Endothelial cell of umbilical vein (primary cell): ENCODE measurements around the gene FAM193A. TPM values are rescaled to one million over a fixed set of nuclear protein-coding genes. Genes with fewer than 3 reads are reported as not detected.

ENCODE experiments used
- BruUV-seq: library from RNA; stranded (reverse); fragments of 400-500 nt; replicated peaks from 2 replicates; lab custom pipeline; 2021; lab: Mats Ljungman, UMichigan
- CTCF ChIA-PET: fragments of 300-600, 350-600 bp; sonication (Branson Sonifier 250); formaldehyde crosslinking; loops from one replicate; lab custom pipeline; 2021; ENCODE audit warnings: antibody characterized with exemption, inconsistent platforms; lab: Charles Lee
- POLR2A ChIA-PET: fragments of 300-600, 350-600 bp; sonication (Branson Sonifier 250); formaldehyde crosslinking; loops from one replicate; lab custom pipeline; 2021; ENCODE audit warnings: antibody characterized with exemption, inconsistent platforms; lab: Charles Lee
- DNase-seq: peaks from one replicate; pipeline ENCODE4 v3.0.0-alpha.2; 2011; ENCODE audit warnings: low read depth, low spot score
- FAIRE-seq: peaks from 2 replicates; lab custom pipeline; 2011; peaks lifted over from hg19 to GRCh38; lab: Jason Lieb, UNC
- H2AFZ ChIP-seq: 2 replicates; pipeline ENCODE4 v1.6.0; 2012; ENCODE audit warnings: low read depth, low read length, control low read depth, inconsistent platforms
- H3K27ac ChIP-seq: 2 replicates; pipeline ENCODE4 v1.5.1; 2011; ENCODE audit warnings: low read depth, mild to moderate bottlenecking, control low read depth, low read length, moderate library complexity; ENCODE audit not compliant: insufficient read depth
- H3K27me3 ChIP-seq, 2 experiments: 2 replicates each; pipeline versions ENCODE4 v1.6.0 to v1.6.1; 2011; ENCODE audit warnings: low read length in 2 of 2, mixed read lengths in 1 of 2; ENCODE audit not compliant: control insufficient read depth in 2 of 2, insufficient read depth in 2 of 2
- H3K36me3 ChIP-seq, 2 experiments: 2 replicates in 1 of 2; 3 replicates in 1 of 2; pipeline ENCODE4 v1.5.1; 2011; ENCODE audit warnings: low read length in 2 of 2, mild to moderate bottlenecking in 1 of 2, moderate library complexity in 1 of 2; ENCODE audit not compliant: control insufficient read depth in 2 of 2, insufficient read depth in 2 of 2; ENCODE audit errors: extremely low read depth in 1 of 2
- H3K4me1 ChIP-seq: 3 replicates; pipeline ENCODE4 v1.5.1; 2011; ENCODE audit warnings: mild to moderate bottlenecking, low read length; ENCODE audit not compliant: control insufficient read depth, insufficient read depth; ENCODE audit errors: extremely low read depth
- H3K4me2 ChIP-seq: 2 replicates; pipeline ENCODE4 v1.6.1; 2011; ENCODE audit warnings: low read length, control low read depth, mixed read lengths; ENCODE audit not compliant: insufficient read depth
- H3K4me3 ChIP-seq, 3 experiments: fragments of 200-600 bp in 1 of 3; sonication (generic), shearing (Covaris generic) in 1 of 3; replicated peaks in 1 of 3; 2 replicates each; pipeline ENCODE4 v1.5.1; 2011 to 2016; ENCODE audit warnings: control low read depth in 3 of 3, low read length in 3 of 3, mild to moderate bottlenecking in 2 of 3, inconsistent platforms in 1 of 3, low read depth in 1 of 3, moderate library complexity in 1 of 3; ENCODE audit not compliant: insufficient read depth in 1 of 3
- H3K79me2 ChIP-seq: 2 replicates; pipeline ENCODE4 v1.6.0; 2012; ENCODE audit warnings: low read length, inconsistent platforms; ENCODE audit not compliant: control insufficient read depth, insufficient read depth
- H3K9ac ChIP-seq: replicated peaks from 2 replicates; pipeline ENCODE3; 2011; ENCODE audit warnings: low read length, control low read depth; ENCODE audit not compliant: insufficient read depth; ENCODE audit errors: extremely low read depth
- H3K9me1 ChIP-seq: replicated peaks from 3 replicates; pipeline ENCODE4 v1.6.0; 2011; ENCODE audit warnings: mild to moderate bottlenecking, low read length; ENCODE audit not compliant: control insufficient read depth, insufficient read depth; ENCODE audit errors: extremely low read depth
- H3K9me3 ChIP-seq: replicated peaks from 2 replicates; pipeline ENCODE4 v1.5.1; 2012; ENCODE audit warnings: low read length, inconsistent platforms; ENCODE audit not compliant: control insufficient read depth, insufficient read depth
- H4K20me1 ChIP-seq: replicated peaks from 2 replicates; pipeline ENCODE3; 2011; ENCODE audit warnings: mild to moderate bottlenecking, low read length; ENCODE audit not compliant: control insufficient read depth, insufficient read depth; ENCODE audit errors: extremely low read depth
- CTCF ChIP-seq, 2 donors: IDR thresholded peaks; 1 replicate in 1 of 2; 2 replicates in 1 of 2; pipeline ENCODE4 v1.5.1; 2011; ENCODE audit warnings: low read length in 2 of 2, mild to moderate bottlenecking in 2 of 2, moderate library complexity in 2 of 2, control low read depth in 1 of 2, inconsistent platforms in 1 of 2, low read depth in 1 of 2; ENCODE audit not compliant: insufficient read depth in 1 of 2; ENCODE audit errors: extremely low read depth in 1 of 2
- EZH2 ChIP-seq: IDR thresholded peaks from 2 replicates; pipeline ENCODE4 v1.6.1; 2012; ENCODE audit warnings: borderline replicate concordance, low read depth, mild to moderate bottlenecking, moderate library complexity, low read length, inconsistent platforms; ENCODE audit not compliant: severe bottlenecking
- FOS ChIP-seq: IDR thresholded peaks from 2 replicates; pipeline ENCODE4 v1.6.1; 2011; ENCODE audit warnings: mild to moderate bottlenecking, low read length, moderate library complexity, borderline replicate concordance; ENCODE audit not compliant: insufficient read depth
- GATA2 ChIP-seq: IDR thresholded peaks from 2 replicates; pipeline ENCODE4 v1.7.0; 2011; ENCODE audit warnings: low read depth, mild to moderate bottlenecking, moderate library complexity, mixed read lengths, low read length; ENCODE audit not compliant: insufficient read length, insufficient read depth
- JUN ChIP-seq: IDR thresholded peaks from 2 replicates; pipeline ENCODE4 v1.6.1; 2011; ENCODE audit warnings: borderline replicate concordance, low read depth; ENCODE audit not compliant: insufficient read length, insufficient read depth
- MYC ChIP-seq: IDR thresholded peaks from one replicate; pipeline ENCODE4 v1.6.1; 2011; ENCODE audit warnings: mild to moderate bottlenecking, low read depth, low read length
- POLR2A ChIP-seq: IDR thresholded peaks from 2 replicates; pipeline ENCODE4 v1.6.1; 2012; ENCODE audit warnings: low read depth, mild to moderate bottlenecking, control low read depth, low read length
- POLR2AphosphoS5 ChIP-seq: IDR thresholded peaks from 2 replicates; pipeline ENCODE4 v1.6.1; 2012; ENCODE audit warnings: low read depth, mild to moderate bottlenecking, control low read depth, low read length, moderate library complexity; ENCODE audit not compliant: insufficient read depth
- dilution Hi-C: fragments of 300-500 bp; cut with MboI; formaldehyde crosslinking; loops from one replicate; pipeline ENCODE4 v1.15.0; 2019; ENCODE audit warnings: low sequenced_read_pairs; ENCODE audit not compliant: extremely low pct_ligation_motif_present
- intact Hi-C: fragments of 100-400 bp; cut with micrococcal nuclease; formaldehyde crosslinking; loops from one replicate; pipeline ENCODE4 v1.10.0; 2022
- polyA plus RNA-seq, 4 experiments: library from polyadenylated mRNA; depleted of rRNA in 3 of 4; stranded (reverse) in 3 of 4; unstranded in 1 of 4; fragments of >200 nt; gene quantifications; 2 replicates each; pipeline versions ENCODE4 v1.2.1 to v1.2.3, GENCODE V29; 2011 to 2012; ENCODE audit warnings: missing spikeins in 1 of 4
- total RNA-seq: library from RNA; stranded (reverse); gene quantifications from 2 replicates; pipeline ENCODE4 v1.2.3, GENCODE V29; 2021
- TF ChIP-seq, protein P1 (sequence below): IDR thresholded peaks from 2 replicates; pipeline ENCODE4 v1.6.1; 2011; ENCODE audit not compliant: insufficient read depth, insufficient read length

FAM193A gene
- total and polyA plus RNA-seq, 2 donors (not counting 3 experiments of a cell fraction or from before 2014, with no cell fraction given) = 12.3 to 32.1 TPM

GRCh38 chr4:2487632-2488031, 48.8 kb upstream of the FAM193A start:
- POLR2A ChIA-PET = interaction anchor here (0.7 kb wide), 1 partner anchor 31 kb away, joined by 4 read pairs; no protein-coding TSS in a partner anchor
- no TSS peak for BruUV-seq
- Histone ChIP-seq H3K9me3 (no peaks in the 10 kb centered on the region), H2AFZ (no peak overlapping the region), H4K20me1 (peaks cover 11% of the 10 kb centered on the region), H3K36me3 (peaks cover 6 to 7% of the 10 kb centered on the region in 2 experiments), H3K4me3 (no peak overlapping the region), H3K27ac (no peak overlapping the region), H3K4me1 (peaks cover 40% of the 10 kb centered on the region), H3K9me1 (no peaks in the 10 kb centered on the region), H3K9ac (no peak overlapping the region), H3K79me2 (peaks cover 93% of the 10 kb centered on the region), H3K4me2 (no peak overlapping the region), H3K27me3 (no peaks in the 10 kb centered on the region)
- CTCF ChIA-PET = interaction anchor here (1.1 kb wide), 1 partner anchor 18 kb away, joined by 3 read pairs; the partner anchor contains the start of gene RNF4
- TF ChIP-seq POLR2AphosphoS5 (no peak), FOS (no peak), EZH2 (no peak), MYC (no peak), CTCF (IDR thresholded peaks at IDR 0.05; ENCODE audit: extremely low read depth in 1 of 2, insufficient read depth in 1 of 2, low read depth in 1 of 2, low read length in 2 of 2) (no peak), POLR2A (no peak), JUN (no peak), GATA2 (no peak)
- TF ChIP-seq, protein P1, sequence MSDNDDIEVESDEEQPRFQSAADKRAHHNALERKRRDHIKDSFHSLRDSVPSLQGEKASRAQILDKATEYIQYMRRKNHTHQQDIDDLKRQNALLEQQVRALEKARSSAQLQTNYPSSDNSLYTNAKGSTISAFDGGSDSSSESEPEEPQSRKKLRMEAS = no peak
- intact Hi-C loops = no loop called here
- dilution Hi-C loops = no loop called here
- no peak for FAIRE-seq
- no peak for DNase-seq
